Mesothelial cell of epicardium (in vitro differentiated cells): ENCODE data around the gene RAB5B. TPM values are rescaled to one million over a fixed set of nuclear protein-coding genes. Genes with fewer than 3 reads are reported as not detected.

Source experiments
- DNase-seq, 2 experiments: peaks; one replicate each; pipeline ENCODE4 v3.0.0; 2021; ENCODE audit warnings: low spot score in 2 of 2; ENCODE audit not compliant: unreplicated experiment in 2 of 2
- H3K27ac Mint-ChIP-seq: 2 replicates; pipeline ENCODE4 v1.8.0; 2021; ENCODE audit warnings: mixed read lengths
- H3K27me3 Mint-ChIP-seq: 2 replicates; pipeline ENCODE4 v1.8.0; 2021; ENCODE audit warnings: low read depth, mixed read lengths
- H3K36me3 Mint-ChIP-seq: 2 replicates; pipeline ENCODE4 v1.8.0; 2021; ENCODE audit warnings: mixed read lengths
- H3K4me1 Mint-ChIP-seq: 2 replicates; pipeline ENCODE4 v1.8.0; 2021; ENCODE audit warnings: mixed read lengths
- H3K4me3 Mint-ChIP-seq: 2 replicates; pipeline ENCODE4 v1.8.0; 2021; ENCODE audit warnings: mild to moderate bottlenecking, moderate library complexity, mixed read lengths
- H3K9me3 Mint-ChIP-seq: 2 replicates; pipeline ENCODE4 v1.8.0; 2021; ENCODE audit warnings: mixed read lengths
- total RNA-seq: library from RNA; stranded (reverse); gene quantifications from 3 replicates; pipeline ENCODE4 v1.2.1, GENCODE V29; 2021
- TF ChIP-seq, protein P1 (sequence below): fragments of 200-600 bp; sonication (generic); IDR thresholded peaks from one replicate; pipeline ENCODE4 v1.5.0; 2021; ENCODE audit warnings: antibody characterized with exemption; ENCODE audit not compliant: unreplicated experiment

Gene RAB5B, protein sequence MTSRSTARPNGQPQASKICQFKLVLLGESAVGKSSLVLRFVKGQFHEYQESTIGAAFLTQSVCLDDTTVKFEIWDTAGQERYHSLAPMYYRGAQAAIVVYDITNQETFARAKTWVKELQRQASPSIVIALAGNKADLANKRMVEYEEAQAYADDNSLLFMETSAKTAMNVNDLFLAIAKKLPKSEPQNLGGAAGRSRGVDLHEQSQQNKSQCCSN
- 99.3 to 104 TPM (median 101 TPM) in 3 replicates for total RNA-seq

DNA sequence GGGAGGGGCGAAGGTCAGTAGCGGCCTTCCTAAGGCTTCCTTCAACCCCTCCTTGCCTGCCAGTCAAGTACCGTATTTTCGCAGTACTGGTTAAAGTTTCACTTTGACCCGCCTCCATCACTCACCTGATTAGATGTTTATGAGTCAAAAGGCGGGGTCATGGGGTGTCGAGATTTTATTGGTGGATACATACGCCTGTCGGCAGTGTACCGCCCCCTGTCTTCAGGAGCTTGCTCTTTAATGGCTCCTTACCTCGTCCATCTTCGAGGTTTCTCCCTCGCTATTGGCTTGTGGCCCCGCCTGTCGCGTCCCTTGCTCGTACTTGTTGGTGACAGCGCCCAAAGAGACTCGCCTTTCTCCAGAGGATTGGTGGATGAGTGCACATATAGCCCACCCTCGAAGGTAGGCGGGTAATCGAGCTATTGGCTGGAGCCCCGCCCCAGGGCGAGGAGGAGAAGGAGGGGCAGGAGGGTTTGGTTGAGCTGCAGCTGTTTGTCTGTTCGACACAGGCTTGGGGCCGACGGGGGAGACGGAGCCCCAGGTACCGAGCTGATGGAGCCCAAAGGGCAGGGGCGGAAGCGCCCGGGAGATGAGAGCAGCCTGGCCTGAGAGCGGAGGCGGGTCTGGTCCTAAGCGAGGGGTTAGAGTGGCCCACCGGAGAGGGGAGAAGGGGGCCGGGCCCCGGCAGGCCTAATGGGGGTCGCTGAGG is at the start of gene RAB5B:
Gene RAB5B (plus strand): TSS at position 480 of the 709 bp plus-strand sequence. CDS start 12,883 bp downstream, outside the sequence.
- Mint-ChIP-seq H3K36me3 (peaks cover 9% of the 10 kb centered on the region), H3K9me3 (no peaks in the 10 kb centered on the region), H3K4me3 (no peak within 1 kb of the TSS), H3K4me1 (peaks cover 8% of the 10 kb centered on the region), H3K27me3 (no peaks in the 10 kb centered on the region), H3K27ac (no peak within 1 kb of the TSS)
- TF ChIP-seq, protein P1, sequence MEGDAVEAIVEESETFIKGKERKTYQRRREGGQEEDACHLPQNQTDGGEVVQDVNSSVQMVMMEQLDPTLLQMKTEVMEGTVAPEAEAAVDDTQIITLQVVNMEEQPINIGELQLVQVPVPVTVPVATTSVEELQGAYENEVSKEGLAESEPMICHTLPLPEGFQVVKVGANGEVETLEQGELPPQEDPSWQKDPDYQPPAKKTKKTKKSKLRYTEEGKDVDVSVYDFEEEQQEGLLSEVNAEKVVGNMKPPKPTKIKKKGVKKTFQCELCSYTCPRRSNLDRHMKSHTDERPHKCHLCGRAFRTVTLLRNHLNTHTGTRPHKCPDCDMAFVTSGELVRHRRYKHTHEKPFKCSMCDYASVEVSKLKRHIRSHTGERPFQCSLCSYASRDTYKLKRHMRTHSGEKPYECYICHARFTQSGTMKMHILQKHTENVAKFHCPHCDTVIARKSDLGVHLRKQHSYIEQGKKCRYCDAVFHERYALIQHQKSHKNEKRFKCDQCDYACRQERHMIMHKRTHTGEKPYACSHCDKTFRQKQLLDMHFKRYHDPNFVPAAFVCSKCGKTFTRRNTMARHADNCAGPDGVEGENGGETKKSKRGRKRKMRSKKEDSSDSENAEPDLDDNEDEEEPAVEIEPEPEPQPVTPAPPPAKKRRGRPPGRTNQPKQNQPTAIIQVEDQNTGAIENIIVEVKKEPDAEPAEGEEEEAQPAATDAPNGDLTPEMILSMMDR = peak; percentile 73
- DNase-seq = peak; percentile 96

DNA sequence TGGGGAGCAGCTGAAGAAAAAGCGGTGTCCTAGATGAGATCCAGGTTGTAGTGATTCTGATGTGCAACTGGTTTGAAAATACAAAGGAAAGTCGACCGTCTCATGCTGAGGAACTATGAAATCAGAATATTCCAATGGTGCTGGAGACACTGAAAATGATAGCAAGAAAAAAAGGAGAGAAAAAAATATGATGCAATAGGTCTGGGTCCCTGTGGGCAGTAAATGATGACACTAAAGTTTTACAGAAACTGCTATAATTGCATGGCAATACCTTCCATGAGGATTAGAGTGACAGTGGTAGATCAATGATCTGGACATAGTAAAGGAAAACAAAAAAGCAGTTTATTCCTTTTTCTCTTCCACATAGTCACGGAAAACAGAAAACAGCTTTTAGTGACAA is 48.5 kb upstream of the RAB5B start:
- TF ChIP-seq, protein P1 = no peak
- no peaks in the 10 kb centered on the region for H3K27me3 Mint-ChIP-seq
- H3K4me1 Mint-ChIP-seq = peaks cover 32% of the 10 kb centered on the region
- H3K27ac Mint-ChIP-seq = peak overlapping the region; percentile 100
- H3K36me3 Mint-ChIP-seq = peaks cover 3% of the 10 kb centered on the region
- H3K4me3 Mint-ChIP-seq = peak overlapping the region; percentile 99
- no peak for DNase-seq
- no peaks in the 10 kb centered on the region for H3K9me3 Mint-ChIP-seq

DNA sequence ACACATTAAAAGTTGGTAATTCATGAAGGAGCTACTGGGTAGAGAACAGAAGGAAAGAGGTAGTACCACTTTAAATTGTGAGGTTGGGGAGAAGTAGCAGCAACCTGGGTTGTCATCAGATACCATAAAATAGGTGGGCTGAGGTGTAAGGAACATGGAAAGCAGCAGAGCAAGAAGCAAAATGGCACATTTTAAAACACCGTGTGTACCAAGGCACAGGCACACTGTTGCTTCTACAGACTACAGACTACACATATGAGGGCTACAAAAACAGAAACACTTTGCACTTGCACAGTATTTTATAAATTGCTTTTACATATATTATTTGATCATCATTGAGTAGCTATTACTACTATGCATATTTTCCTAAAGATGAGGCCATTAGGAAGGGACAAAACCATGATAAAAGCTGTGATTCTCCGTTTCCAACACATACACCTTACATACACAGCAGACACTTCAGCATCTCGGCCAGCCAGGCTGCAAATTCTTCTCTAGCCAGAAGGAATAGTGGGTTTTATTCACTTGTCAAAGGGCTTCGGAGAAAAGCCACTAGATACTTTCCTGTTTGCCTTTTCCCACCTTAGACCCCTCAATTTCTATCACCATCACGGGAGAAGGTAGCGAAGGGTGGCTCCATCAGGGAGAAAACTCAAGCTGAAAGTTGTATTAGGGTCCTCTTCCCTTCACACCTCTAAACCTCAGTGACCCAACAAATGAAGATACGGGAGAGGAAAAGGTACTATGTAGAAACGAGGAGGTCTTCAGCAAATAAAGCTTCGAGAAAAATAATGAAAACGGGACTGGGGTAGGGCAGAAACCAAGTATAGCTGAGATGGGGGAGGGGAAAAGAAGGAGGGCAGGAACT is 47.8 kb upstream of the RAB5B start:
- Mint-ChIP-seq H3K27me3 (no peaks in the 10 kb centered on the region), H3K36me3 (peaks cover 3% of the 10 kb centered on the region), H3K27ac (peak overlapping the region; percentile 100), H3K9me3 (no peaks in the 10 kb centered on the region), H3K4me1 (peaks cover 39% of the 10 kb centered on the region), H3K4me3 (peak overlapping the region; percentile 99)
- DNase-seq = no peak
- TF ChIP-seq, protein P1 = no peak

DNA sequence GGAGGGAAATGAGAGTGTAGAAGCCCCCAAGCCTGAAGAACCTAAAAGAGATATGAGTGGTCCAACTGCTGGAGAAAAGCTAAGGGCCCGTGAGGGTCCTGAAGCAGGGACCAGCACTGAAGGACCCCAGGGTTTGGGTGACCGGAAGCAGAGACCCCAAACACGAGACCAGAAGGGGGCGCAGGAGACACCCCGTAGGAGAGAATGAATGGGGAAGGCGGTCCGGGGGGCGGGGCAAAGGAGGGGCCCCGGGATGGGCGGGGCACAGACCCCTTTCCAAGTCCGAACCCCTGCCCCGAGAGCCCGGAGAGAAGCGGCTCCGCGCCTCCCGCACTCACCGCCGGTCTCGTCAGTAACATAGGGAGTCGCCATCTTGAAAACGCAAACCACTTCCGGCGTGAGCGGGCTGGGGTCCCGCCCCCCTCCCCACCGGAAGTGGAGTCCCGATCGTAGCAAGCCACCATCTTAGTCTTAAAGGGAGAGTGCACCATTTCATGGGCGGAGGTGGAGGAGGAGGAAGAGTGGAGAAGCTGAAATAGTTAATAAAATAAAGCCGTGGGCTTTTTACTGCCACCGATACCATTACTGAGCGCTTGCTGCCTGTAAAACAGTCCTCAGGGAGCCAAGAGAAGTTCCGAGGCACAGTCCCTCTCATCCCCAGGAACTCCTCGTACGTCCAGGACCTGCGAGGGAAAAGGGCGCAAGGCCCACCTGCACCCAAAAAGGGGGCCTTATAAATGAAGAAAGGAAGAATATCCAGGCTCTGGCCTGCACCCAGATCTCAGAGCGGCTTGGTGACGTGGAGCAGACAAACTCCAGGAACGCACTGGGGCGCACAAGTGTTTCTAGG is 46.9 kb upstream of the RAB5B start:
- no peaks in the 10 kb centered on the region for H3K9me3 Mint-ChIP-seq
- TF ChIP-seq, protein P1 = peak; percentile 59
- peaks cover 45% of the 10 kb centered on the region for H3K4me1 Mint-ChIP-seq
- H3K4me3 Mint-ChIP-seq = peak overlapping the region; percentile 99
- peak overlapping the region; percentile 100 for H3K27ac Mint-ChIP-seq
- H3K36me3 Mint-ChIP-seq = peaks cover 3% of the 10 kb centered on the region
- no peaks in the 10 kb centered on the region for H3K27me3 Mint-ChIP-seq
- DNase-seq = peak; percentile 74 to 86
